ENCODE measurements around the gene HS6ST3.

Gene HS6ST3

GRCh38 chr13:96780105-96780504, 690.2 kb downstream of the HS6ST3 start:
- H3K4me1 Mint-ChIP-seq, result no peaks in the 10 kb centered on the region
- DNase-seq (ENCODE audit: low spot score in 2 of 2) (no peak), ATAC-seq (ENCODE audit: low read depth) (no peak)
- no peaks in the 10 kb centered on the region for H3K27me3 Mint-ChIP-seq
- H3K9me3 Mint-ChIP-seq, result peaks cover 15% of the 10 kb centered on the region
- H3K36me3 Mint-ChIP-seq, result no peaks in the 10 kb centered on the region
- no peak overlapping the region for H3K4me3 Mint-ChIP-seq
- no peak overlapping the region for H3K27ac Mint-ChIP-seq

GRCh38 chr13:96781141-96781540, 691.2 kb downstream of the HS6ST3 start:
- Mint-ChIP-seq H3K4me3 (no peak overlapping the region), H3K36me3 (no peaks in the 10 kb centered on the region), H3K27me3 (no peaks in the 10 kb centered on the region), H3K27ac (no peak overlapping the region), H3K4me1 (no peaks in the 10 kb centered on the region), H3K9me3 (peaks cover 12% of the 10 kb centered on the region)
- DNase-seq (ENCODE audit: low spot score in 2 of 2) (no peak), ATAC-seq (ENCODE audit: low read depth) (no peak)

- no peaks in the 10 kb centered on the region for H3K27me3 Mint-ChIP-seq
- no peak for DNase-seq (ENCODE audit: low spot score in 2 of 2)
- no peaks in the 10 kb centered on the region for H3K36me3 Mint-ChIP-seq
- no peaks in the 10 kb centered on the region for H3K4me1 Mint-ChIP-seq
- H3K4me3 Mint-ChIP-seq, result no peak overlapping the region
- H3K9me3 Mint-ChIP-seq, result peaks cover 11% of the 10 kb centered on the region
- ATAC-seq (ENCODE audit: low read depth), result no peak
- no peak overlapping the region for H3K27ac Mint-ChIP-seq
These were observed 692.3 kb downstream of the HS6ST3 start for GRCh38 chr13:96782186-96782585.

GRCh38 chr13:96783057-96783456, 693.1 kb downstream of the HS6ST3 start:
- Mint-ChIP-seq H3K36me3 (no peaks in the 10 kb centered on the region), H3K4me1 (no peaks in the 10 kb centered on the region), H3K27me3 (no peaks in the 10 kb centered on the region), H3K4me3 (no peak overlapping the region), H3K27ac (no peak overlapping the region), H3K9me3 (peaks cover 6% of the 10 kb centered on the region)
- ATAC-seq (ENCODE audit: low read depth), result no peak
- DNase-seq (ENCODE audit: low spot score in 2 of 2), result no peak

- Mint-ChIP-seq H3K27ac (no peak overlapping the region), H3K27me3 (no peaks in the 10 kb centered on the region), H3K4me3 (no peak overlapping the region), H3K9me3 (peaks cover 3% of the 10 kb centered on the region), H3K4me1 (no peaks in the 10 kb centered on the region), H3K36me3 (no peaks in the 10 kb centered on the region)
- DNase-seq (ENCODE audit: low spot score in 2 of 2), result no peak
- ATAC-seq (ENCODE audit: low read depth), result no peak
These were observed 693.6 kb downstream of the HS6ST3 start for GRCh38 chr13:96783511-96783910.

GRCh38 chr13:96785986-96786385, 696.1 kb downstream of the HS6ST3 start:
- no peaks in the 10 kb centered on the region for H3K36me3 Mint-ChIP-seq
- H3K4me1 Mint-ChIP-seq, result no peaks in the 10 kb centered on the region
- H3K27me3 Mint-ChIP-seq, result no peaks in the 10 kb centered on the region
- DNase-seq (ENCODE audit: low spot score in 2 of 2), result no peak
- H3K4me3 Mint-ChIP-seq, result no peak overlapping the region
- peaks cover under 1% of the 10 kb centered on the region for H3K9me3 Mint-ChIP-seq
- no peak overlapping the region for H3K27ac Mint-ChIP-seq
- ATAC-seq (ENCODE audit: low read depth), result no peak

- no peak overlapping the region for H3K4me3 Mint-ChIP-seq
- no peak overlapping the region for H3K27ac Mint-ChIP-seq
- no peaks in the 10 kb centered on the region for H3K4me1 Mint-ChIP-seq
- no peaks in the 10 kb centered on the region for H3K36me3 Mint-ChIP-seq
- no peak for ATAC-seq (ENCODE audit: low read depth)
- peaks cover 1% of the 10 kb centered on the region for H3K9me3 Mint-ChIP-seq
- H3K27me3 Mint-ChIP-seq, result no peaks in the 10 kb centered on the region
- no peak for DNase-seq (ENCODE audit: low spot score in 2 of 2)
These were observed 702.3 kb downstream of the HS6ST3 start for GRCh38 chr13:96792188-96792587.

- Mint-ChIP-seq H3K27me3 (no peaks in the 10 kb centered on the region), H3K36me3 (no peaks in the 10 kb centered on the region), H3K27ac (no peak overlapping the region), H3K4me3 (no peak overlapping the region), H3K9me3 (peaks cover 1% of the 10 kb centered on the region), H3K4me1 (no peaks in the 10 kb centered on the region)
- no peak for ATAC-seq (ENCODE audit: low read depth)
- DNase-seq (ENCODE audit: low spot score in 2 of 2), result no peak
These were observed 703.0 kb downstream of the HS6ST3 start for GRCh38 chr13:96792736-96793403.

- no peak overlapping the region for H3K27ac Mint-ChIP-seq
- DNase-seq (ENCODE audit: low spot score in 2 of 2), result no peak
- no peaks in the 10 kb centered on the region for H3K27me3 Mint-ChIP-seq
- no peaks in the 10 kb centered on the region for H3K36me3 Mint-ChIP-seq
- no peak overlapping the region for H3K4me3 Mint-ChIP-seq
- no peaks in the 10 kb centered on the region for H3K4me1 Mint-ChIP-seq
- ATAC-seq (ENCODE audit: low read depth), result no peak
- H3K9me3 Mint-ChIP-seq, result peaks cover 1% of the 10 kb centered on the region
These were observed 703.5 kb downstream of the HS6ST3 start for GRCh38 chr13:96793404-96793755.

GRCh38 chr13:96794669-96795068, 704.8 kb downstream of the HS6ST3 start:
- no peak overlapping the region for H3K27ac Mint-ChIP-seq
- peaks cover 1% of the 10 kb centered on the region for H3K9me3 Mint-ChIP-seq
- no peak overlapping the region for H3K4me3 Mint-ChIP-seq
- DNase-seq (ENCODE audit: low spot score in 2 of 2) (no peak), ATAC-seq (ENCODE audit: low read depth) (no peak)
- H3K4me1 Mint-ChIP-seq, result no peaks in the 10 kb centered on the region
- no peaks in the 10 kb centered on the region for H3K36me3 Mint-ChIP-seq
- no peaks in the 10 kb centered on the region for H3K27me3 Mint-ChIP-seq

- no peaks in the 10 kb centered on the region for H3K27me3 Mint-ChIP-seq
- ATAC-seq (ENCODE audit: low read depth) (no peak), DNase-seq (ENCODE audit: low spot score in 2 of 2) (no peak)
- H3K9me3 Mint-ChIP-seq, result peaks cover 3% of the 10 kb centered on the region
- H3K36me3 Mint-ChIP-seq, result no peaks in the 10 kb centered on the region
- H3K27ac Mint-ChIP-seq, result no peak overlapping the region
- H3K4me3 Mint-ChIP-seq, result no peak overlapping the region
- H3K4me1 Mint-ChIP-seq, result no peaks in the 10 kb centered on the region
These were observed 705.8 kb downstream of the HS6ST3 start for GRCh38 chr13:96795670-96796069.

GRCh38 chr13:96796091-96796633, 706.3 kb downstream of the HS6ST3 start:
- H3K27ac Mint-ChIP-seq, result no peak overlapping the region
- no peak for ATAC-seq (ENCODE audit: low read depth)
- H3K27me3 Mint-ChIP-seq, result no peaks in the 10 kb centered on the region

GRCh38 chr13:96797136-96797535, 707.2 kb downstream of the HS6ST3 start:
- ATAC-seq (ENCODE audit: low read depth) (no peak), DNase-seq (ENCODE audit: low spot score in 2 of 2) (no peak)
- H3K27ac Mint-ChIP-seq, result no peak overlapping the region
- H3K4me1 Mint-ChIP-seq, result no peaks in the 10 kb centered on the region
- H3K4me3 Mint-ChIP-seq, result no peak overlapping the region
- H3K27me3 Mint-ChIP-seq, result no peaks in the 10 kb centered on the region
- H3K36me3 Mint-ChIP-seq, result no peaks in the 10 kb centered on the region
- H3K9me3 Mint-ChIP-seq, result peaks cover 2% of the 10 kb centered on the region

More at GRCh38 chr13:96796091-96796633, 706.3 kb downstream of the HS6ST3 start:
- Mint-ChIP-seq H3K4me1 (no peaks in the 10 kb centered on the region), H3K4me3 (no peak overlapping the region), H3K9me3 (peaks cover 4% of the 10 kb centered on the region), H3K36me3 (no peaks in the 10 kb centered on the region)
- DNase-seq (ENCODE audit: low spot score in 2 of 2), result no peak

GRCh38 chr13:96803456-96804100, 713.7 kb downstream of the HS6ST3 start:
- no peak for ATAC-seq (ENCODE audit: low read depth)
- Mint-ChIP-seq H3K27ac (no peak overlapping the region), H3K4me1 (no peaks in the 10 kb centered on the region), H3K36me3 (no peaks in the 10 kb centered on the region), H3K4me3 (no peak overlapping the region), H3K27me3 (no peaks in the 10 kb centered on the region), H3K9me3 (peaks cover 2% of the 10 kb centered on the region)
- DNase-seq (ENCODE audit: low spot score in 2 of 2), result no peak

- Mint-ChIP-seq H3K27me3 (no peaks in the 10 kb centered on the region), H3K36me3 (no peaks in the 10 kb centered on the region), H3K9me3 (peaks cover 2% of the 10 kb centered on the region), H3K27ac (no peak overlapping the region), H3K4me3 (no peak overlapping the region), H3K4me1 (no peaks in the 10 kb centered on the region)
- ATAC-seq (ENCODE audit: low read depth), result no peak
- DNase-seq (ENCODE audit: low spot score in 2 of 2), result no peak
These were observed 714.3 kb downstream of the HS6ST3 start for GRCh38 chr13:96804174-96804573.
